DOHH2 (cell line): ENCODE data around the gene SNX5.
A peak's percentile ranks its signal among the peaks of the same experiment; 100 is the strongest.

Experiments used
- H3F3A ChIP-seq: fragments of 200-600 bp; sonication (generic), shearing (Covaris generic); 2 replicates; pipeline ENCODE4 v1.6.0; 2016; ENCODE audit warnings: antibody characterized with exemption, mild to moderate bottlenecking; ENCODE audit not compliant: control insufficient read depth, insufficient read depth
- H3K27ac ChIP-seq: fragments of 200-600 bp; sonication (generic); 2 replicates; pipeline ENCODE4 v1.5.1; 2014; ENCODE audit warnings: low read depth, mild to moderate bottlenecking, low read length, moderate library complexity
- H3K27me3 ChIP-seq: fragments of 200-600 bp; sonication (generic); 2 replicates; pipeline ENCODE4 v1.6.1; 2014; ENCODE audit warnings: mild to moderate bottlenecking, low read length, mixed read lengths; ENCODE audit not compliant: control insufficient read depth
- H3K36me3 ChIP-seq: fragments of 200-600 bp; sonication (generic); 2 replicates; pipeline ENCODE4 v1.6.1; 2014; ENCODE audit warnings: mild to moderate bottlenecking, low read length, moderate library complexity, mixed read lengths; ENCODE audit not compliant: control insufficient read depth
- H3K4me1 ChIP-seq: fragments of 200-600 bp; sonication (generic); 2 replicates; pipeline ENCODE4 v1.6.1; 2014; ENCODE audit warnings: mild to moderate bottlenecking, low read length, mixed read lengths; ENCODE audit not compliant: control insufficient read depth
- H3K4me2 ChIP-seq: fragments of 200-600 bp; sonication (generic); 2 replicates; pipeline ENCODE4 v1.6.0; 2014; ENCODE audit warnings: mild to moderate bottlenecking, low read length, moderate library complexity
- H3K4me3 ChIP-seq: fragments of 200-600 bp; sonication (generic); 2 replicates; pipeline ENCODE4 v1.5.1; 2014; ENCODE audit warnings: mild to moderate bottlenecking, low read length, mixed read lengths
- H3K79me2 ChIP-seq: fragments of 200-600 bp; sonication (generic); 2 replicates; pipeline ENCODE4 v1.6.1; 2014; ENCODE audit warnings: mild to moderate bottlenecking, low read length, mixed read lengths; ENCODE audit not compliant: control insufficient read depth
- H3K9me2 ChIP-seq: fragments of 200-600 bp; sonication (generic); replicated peaks from 2 replicates; pipeline ENCODE4 v1.6.1; 2014; ENCODE audit warnings: mild to moderate bottlenecking, low read length, mixed read lengths; ENCODE audit not compliant: control insufficient read depth
- H3K9me3 ChIP-seq: fragments of 200-600 bp; sonication (generic); 2 replicates; pipeline ENCODE4 v1.6.1; 2014; ENCODE audit warnings: antibody characterized with exemption, low read length, mixed read lengths; ENCODE audit not compliant: control insufficient read depth, insufficient read depth
- H4K20me1 ChIP-seq: fragments of 200-600 bp; sonication (generic); 2 replicates; pipeline ENCODE4 v1.6.0; 2014; ENCODE audit warnings: low read depth, mild to moderate bottlenecking, antibody characterized with exemption, low read length, moderate library complexity; ENCODE audit not compliant: control insufficient read depth, insufficient read depth
- CTCF ChIP-seq: fragments of 200-600 bp; sonication (generic); IDR thresholded peaks from one replicate; pipeline ENCODE4 v1.5.1; 2014; ENCODE audit warnings: antibody characterized with exemption, mild to moderate bottlenecking, low read depth, low read length; ENCODE audit not compliant: poor library complexity, severe bottlenecking
- EZH2phosphoT487 ChIP-seq: fragments of 200-600 bp; sonication (generic); IDR thresholded peaks from 2 replicates; pipeline ENCODE4 v1.6.1; 2017; ENCODE audit warnings: borderline replicate concordance, mild to moderate bottlenecking, antibody characterized with exemption, low read length, moderate library complexity, mixed read lengths

SNX5 gene

GRCh38 chr20:18003897-18004296 is 35.3 kb upstream of the SNX5 start:
- H3K36me3 ChIP-seq = no peaks in the 10 kb centered on the region
- no peaks in the 10 kb centered on the region for H3K79me2 ChIP-seq
- peaks cover 7% of the 10 kb centered on the region for H3F3A ChIP-seq
- peak overlapping the region; percentile 80 for H3K27ac ChIP-seq
- no peaks in the 10 kb centered on the region for H3K9me3 ChIP-seq
- peak overlapping the region; percentile 56 for H3K4me2 ChIP-seq
- no peaks in the 10 kb centered on the region for H3K27me3 ChIP-seq
- H4K20me1 ChIP-seq = no peaks in the 10 kb centered on the region
- no peaks in the 10 kb centered on the region for H3K9me2 ChIP-seq
- TF ChIP-seq CTCF = no peak
- TF ChIP-seq EZH2phosphoT487 = no peak
- peaks cover 35% of the 10 kb centered on the region for H3K4me1 ChIP-seq
- H3K4me3 ChIP-seq = peak overlapping the region; percentile 15

GRCh38 chr20:18001131-18001921 is 32.7 kb upstream of the SNX5 start:
- no peak overlapping the region for H3K4me2 ChIP-seq

GRCh38 chr20:17999566-17999965 is 31.0 kb upstream of the SNX5 start:
- H3K4me3 ChIP-seq = no peak overlapping the region
- no peaks in the 10 kb centered on the region for H3K9me3 ChIP-seq

More at GRCh38 chr20:18001131-18001921, 32.7 kb upstream of the SNX5 start:
- Histone ChIP-seq H3K36me3 (no peaks in the 10 kb centered on the region), H3K4me1 (peaks cover 53% of the 10 kb centered on the region), H4K20me1 (no peaks in the 10 kb centered on the region), H3K4me3 (no peak overlapping the region), H3K27ac (no peak overlapping the region), H3K79me2 (no peaks in the 10 kb centered on the region), H3K27me3 (no peaks in the 10 kb centered on the region), H3K9me3 (no peaks in the 10 kb centered on the region), H3F3A (peaks cover 7% of the 10 kb centered on the region), H3K9me2 (no peaks in the 10 kb centered on the region)
- TF ChIP-seq EZH2phosphoT487 (no peak), CTCF (no peak)

More at GRCh38 chr20:17999566-17999965, 31.0 kb upstream of the SNX5 start:
- no peaks in the 10 kb centered on the region for H3K36me3 ChIP-seq
- no peaks in the 10 kb centered on the region for H3K27me3 ChIP-seq
- no peaks in the 10 kb centered on the region for H3K79me2 ChIP-seq
- no peak for TF ChIP-seq EZH2phosphoT487
- TF ChIP-seq CTCF = no peak
- H3K4me1 ChIP-seq = peaks cover 50% of the 10 kb centered on the region
- no peaks in the 10 kb centered on the region for H4K20me1 ChIP-seq
- no peaks in the 10 kb centered on the region for H3K9me2 ChIP-seq
- peaks cover 11% of the 10 kb centered on the region for H3F3A ChIP-seq
- no peak overlapping the region for H3K4me2 ChIP-seq
- no peak overlapping the region for H3K27ac ChIP-seq
